Erythroblast (primary cell): ENCODE results near the gene ARMC3.

Experiments used
- GATA1 ChIP-seq: IDR thresholded peaks from 2 replicates; pipeline ENCODE4 v1.6.1; 2011; ENCODE audit warnings: low read depth, mild to moderate bottlenecking, control low read depth, low read length, moderate library complexity
- POLR2A ChIP-seq: IDR thresholded peaks from 2 replicates; pipeline ENCODE4 v1.6.1; 2011; ENCODE audit warnings: mild to moderate bottlenecking, low read length

- TF ChIP-seq POLR2A: no peak
- TF ChIP-seq GATA1: no peak
Measured at GRCh38 chr10:22962817-22963216, 35.0 kb downstream of the ARMC3 start.
